Dedifferentiated amniotic fluid mesenchymal stem cell (primary cell): ENCODE data around the gene FGD4.

ENCODE experiments used
- DNase-seq: peaks from one replicate; pipeline ENCODE4 v3.0.0-alpha.2; 2016; ENCODE audit errors: extremely low spot score

FGD4 gene

GRCh38 chr12:32679920-32680237 is 280.5 kb downstream of the FGD4 start:
- peak; percentile 36 for DNase-seq

DNA sequence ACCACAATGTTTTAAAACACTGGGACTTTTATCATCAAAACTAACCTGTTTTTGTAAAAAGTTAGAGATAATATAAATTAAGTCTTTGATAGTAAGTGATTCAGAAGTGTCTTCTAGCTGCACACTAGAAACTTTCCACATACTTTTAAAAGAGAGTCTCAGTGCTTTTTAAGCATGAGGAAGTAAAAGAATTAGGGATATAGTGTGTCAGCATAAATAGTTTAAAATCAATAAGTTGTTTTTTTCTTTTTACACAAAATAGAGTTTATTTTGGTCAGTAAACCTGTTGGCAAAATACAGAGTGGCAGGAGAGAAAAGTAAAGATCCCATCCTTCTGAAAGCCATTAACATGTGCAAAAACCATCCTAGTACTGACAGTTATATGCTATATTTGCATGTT is 281.4 kb downstream of the FGD4 start:
- no peak for DNase-seq

- DNase-seq = no peak
Measured at GRCh38 chr12:32681272-32681671, 281.9 kb downstream of the FGD4 start.

DNA sequence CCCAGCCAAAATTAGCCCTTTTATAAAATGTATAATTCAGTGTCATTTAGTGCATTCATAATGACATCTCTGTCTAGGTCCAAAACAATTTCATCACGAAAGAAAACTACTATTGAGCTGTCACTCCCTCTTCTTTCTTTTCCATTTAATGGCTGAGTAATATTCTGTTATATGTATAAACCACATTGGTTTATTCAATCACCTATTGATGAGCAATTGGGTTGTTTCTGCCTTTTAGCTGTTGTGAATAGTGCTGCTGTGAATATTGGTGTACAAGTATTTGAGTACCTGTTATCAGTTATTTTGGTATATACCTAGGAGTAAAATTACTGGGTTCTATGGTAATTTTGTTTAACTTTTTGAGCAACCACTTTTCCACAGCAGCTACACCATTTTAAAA is 287.0 kb downstream of the FGD4 start:
- DNase-seq = no peak

DNA sequence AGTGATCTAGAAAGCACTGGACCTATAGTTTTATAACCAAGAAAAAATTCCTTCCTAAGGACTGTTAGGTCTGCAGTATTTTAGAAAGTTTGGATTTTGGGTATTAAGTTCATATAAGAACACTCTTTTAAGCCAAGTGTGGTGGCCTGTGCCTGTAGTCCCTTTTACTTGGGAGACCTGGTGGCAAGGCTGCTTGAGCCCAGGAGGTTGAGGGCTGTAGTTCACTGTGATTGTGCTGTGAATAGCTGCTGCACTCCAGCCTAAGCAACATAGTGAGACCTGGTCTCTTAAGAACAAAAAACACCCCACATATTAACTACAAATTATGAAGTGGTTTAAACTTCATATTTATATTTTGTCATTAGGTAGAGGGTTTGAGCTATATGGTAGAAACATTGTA is 289.4 kb downstream of the FGD4 start:
- no peak for DNase-seq

DNA sequence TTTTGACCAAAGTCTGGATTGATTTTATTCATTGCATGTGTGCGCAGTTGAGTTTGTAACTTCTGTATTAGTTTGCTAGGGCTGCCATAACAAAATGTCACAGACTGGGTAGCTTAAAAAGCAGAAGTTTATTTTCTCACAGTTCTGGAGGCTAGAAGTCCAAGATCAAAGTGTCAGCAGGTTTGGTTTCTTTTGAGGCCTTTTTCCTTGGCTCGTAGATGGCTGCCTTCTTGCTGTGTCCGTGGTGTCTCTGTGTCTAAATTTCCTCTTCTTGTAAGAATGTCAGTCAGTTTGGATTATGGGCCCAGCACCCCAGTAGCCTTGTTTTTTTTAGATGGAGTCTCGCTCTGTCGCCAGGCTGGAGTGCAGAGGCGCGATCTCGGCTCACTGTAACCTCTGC is 291.6 kb downstream of the FGD4 start:
- DNase-seq = no peak

DNA sequence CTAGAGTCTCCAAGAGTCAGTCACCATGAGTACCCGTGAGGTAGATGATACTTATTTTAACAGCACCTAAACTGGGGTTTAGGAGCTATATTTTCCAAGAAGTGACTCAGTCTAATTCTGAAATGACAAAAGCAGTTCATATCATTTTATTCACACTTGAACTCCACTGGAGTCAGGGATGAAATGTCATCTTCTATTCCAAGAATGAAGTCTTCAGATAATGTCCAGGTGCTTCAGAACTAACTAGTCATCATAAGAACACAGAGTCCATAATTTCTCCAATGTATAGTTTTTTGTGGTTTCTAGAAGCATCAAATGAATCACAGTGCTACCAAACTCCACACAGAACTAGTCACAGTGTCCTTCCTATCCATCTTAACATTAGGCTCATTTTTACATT is 293.0 kb downstream of the FGD4 start:
- DNase-seq = no peak

GRCh38 chr12:32693036-32693435 is 293.7 kb downstream of the FGD4 start:
- no peak for DNase-seq
